H1 (cell line): Measurements from ENCODE around the gene AP3D1. TPM values are rescaled to one million over a fixed set of nuclear protein-coding genes. Genes with fewer than 3 reads are reported as not detected.

Experiments used
- TAF1 ChIP-seq: IDR thresholded peaks from 2 replicates; pipeline ENCODE4 v1.6.1; 2011; ENCODE audit warnings: mild to moderate bottlenecking, low read depth, low read length
- polyA plus RNA-seq, 7 experiments: library from polyadenylated mRNA; depleted of rRNA in 3 of 7; stranded (reverse) in 5 of 7; unstranded in 2 of 7; fragments of >200 nt in 5 of 7; fragments of 200-250 nt in 2 of 7; gene quantifications; 1 replicate in 5 of 7; 2 replicates in 1 of 7; 4 replicates in 1 of 7; pipeline versions ENCODE4 v1.2.1 to v1.2.3, GENCODE V29; 2011 to 2013; ENCODE audit warnings: missing spikeins in 2 of 7, mixed read lengths in 2 of 7
- total RNA-seq: library from RNA; stranded (reverse); fragmentation: NEBNext Ultra II Directional; extraction: Animal tissue kit (Norgen Biotek cat#: 25700); gene quantifications from 2 replicates; pipeline ENCODE4 v1.2.1, GENCODE V29; 2021

AP3D1 gene
- total and polyA plus RNA-seq, 2 of the 8 experiments (the other 6 are each of a cell fraction or from before 2014, with no cell fraction given): 161 to 174 TPM

- no peak for TF ChIP-seq TAF1
- TF ChIP-seq, all 59 proteins: peak for 0
Observed at GRCh38 chr19:2176337-2176994, 25.1 kb upstream of the AP3D1 start (continued).
